Peyer's patch (tissue), 4 donors: ENCODE data around the gene NEUROD2.

ENCODE experiments used
- POLR2A ChIP-seq, 2 donors: fragments of 450-650 bp; IDR thresholded peaks; one replicate each; pipeline ENCODE4 v1.5.1; 2017; ENCODE audit warnings: antibody characterized with exemption in 2 of 2, mild to moderate bottlenecking in 2 of 2, moderate library complexity in 2 of 2
- TF ChIP-seq, protein P1 (sequence below), 6 experiments: fragments of 450-650 bp in 4 of 6; fragments of 200-600 bp in 2 of 6; sonication (generic) in 1 of 6; IDR thresholded peaks; one replicate each; pipeline ENCODE4 v1.5.1; 2017 to 2019; ENCODE audit warnings: antibody characterized with exemption in 6 of 6, mild to moderate bottlenecking in 3 of 6, moderate library complexity in 1 of 6

DNA sequence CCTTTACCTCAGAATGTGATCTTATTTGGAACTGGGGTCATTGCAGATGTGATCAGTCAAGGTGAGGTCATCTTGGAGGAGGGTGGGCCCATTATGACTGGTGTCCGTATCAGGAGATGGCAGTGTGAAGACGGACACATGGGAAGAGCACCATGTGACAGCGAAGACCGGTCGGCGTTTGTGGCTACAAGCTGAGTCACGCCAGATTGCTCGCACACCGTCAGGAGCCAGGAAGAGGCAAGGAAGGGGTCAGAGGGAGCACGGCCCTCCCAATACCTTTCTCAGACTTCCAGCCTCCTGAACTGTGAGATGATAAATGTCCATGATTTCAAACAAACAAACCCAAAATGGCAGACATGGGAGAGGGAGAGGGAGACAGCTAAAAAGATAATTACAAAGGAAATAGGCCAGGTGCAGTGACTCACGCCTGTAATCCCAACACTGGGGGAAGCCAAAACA is 42.4 kb upstream of the NEUROD2 start:
- TF ChIP-seq POLR2A (IDR thresholded peaks at IDR 0.05), result no peak
- TF ChIP-seq, protein P1, sequence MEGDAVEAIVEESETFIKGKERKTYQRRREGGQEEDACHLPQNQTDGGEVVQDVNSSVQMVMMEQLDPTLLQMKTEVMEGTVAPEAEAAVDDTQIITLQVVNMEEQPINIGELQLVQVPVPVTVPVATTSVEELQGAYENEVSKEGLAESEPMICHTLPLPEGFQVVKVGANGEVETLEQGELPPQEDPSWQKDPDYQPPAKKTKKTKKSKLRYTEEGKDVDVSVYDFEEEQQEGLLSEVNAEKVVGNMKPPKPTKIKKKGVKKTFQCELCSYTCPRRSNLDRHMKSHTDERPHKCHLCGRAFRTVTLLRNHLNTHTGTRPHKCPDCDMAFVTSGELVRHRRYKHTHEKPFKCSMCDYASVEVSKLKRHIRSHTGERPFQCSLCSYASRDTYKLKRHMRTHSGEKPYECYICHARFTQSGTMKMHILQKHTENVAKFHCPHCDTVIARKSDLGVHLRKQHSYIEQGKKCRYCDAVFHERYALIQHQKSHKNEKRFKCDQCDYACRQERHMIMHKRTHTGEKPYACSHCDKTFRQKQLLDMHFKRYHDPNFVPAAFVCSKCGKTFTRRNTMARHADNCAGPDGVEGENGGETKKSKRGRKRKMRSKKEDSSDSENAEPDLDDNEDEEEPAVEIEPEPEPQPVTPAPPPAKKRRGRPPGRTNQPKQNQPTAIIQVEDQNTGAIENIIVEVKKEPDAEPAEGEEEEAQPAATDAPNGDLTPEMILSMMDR (IDR thresholded peaks at IDR 0.05), result no peak
